ENCODE measurements around the gene OR2H1. TPM values are rescaled to one million over a fixed set of nuclear protein-coding genes. Genes with fewer than 3 reads are reported as not detected.
"Not testable (repeated sequence)": the region's sequence is repeated elsewhere in the genome, so short reads cannot be mapped to it uniquely, and the experiment has no call there.

The OR2H1 gene
- total RNA-seq, 1 donor from 2014 or later = not detected

DNA sequence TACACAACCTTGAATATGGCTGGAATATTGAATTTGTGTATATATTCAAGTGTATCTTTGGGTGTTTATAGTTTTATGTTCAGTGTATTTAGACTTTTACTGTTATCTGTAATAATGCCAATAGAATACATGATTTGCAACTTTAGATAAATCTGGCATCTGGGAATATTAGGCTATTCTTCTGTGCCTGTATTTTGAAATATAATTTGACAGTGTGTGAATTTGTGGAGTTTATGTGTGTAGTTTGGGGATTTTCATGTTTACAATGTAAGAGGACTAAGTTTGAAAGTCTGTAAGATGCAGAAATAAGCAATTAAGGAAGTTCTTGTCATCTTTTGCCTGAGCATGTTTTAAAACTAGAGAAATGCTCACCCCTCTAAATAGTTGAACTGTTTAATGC, 17.9 kb upstream of the OR2H1 start, which contains the start of gene OR10C1:
Gene OR10C1, plus strand, starts transcription at position 301 of the 400 bp plus-strand sequence. CDS start 710 bp downstream, outside the sequence.
- H3K27ac Mint-ChIP-seq (ENCODE audit: unreplicated experiment) = no peak within 1 kb of the TSS
- no peak within 1 kb of the TSS for H3K4me2 ChIP-seq (ENCODE audit: low read length)
- H3K4me1 Mint-ChIP-seq (ENCODE audit: low read depth, unreplicated experiment) = no peaks in the 10 kb centered on the region
- H3K27me3 Mint-ChIP-seq (ENCODE audit: low read depth, unreplicated experiment) = peaks cover 4% of the 10 kb centered on the region
- no peaks in the 10 kb centered on the region for H3K4me1 ChIP-seq (ENCODE audit: insufficient read depth, low read length)
- DNase-seq (ENCODE audit: low read depth) = no peak
- no peak within 1 kb of the TSS for H3K4me3 Mint-ChIP-seq (ENCODE audit: unreplicated experiment)
- H4K20me1 ChIP-seq (ENCODE audit: insufficient read depth, low read length) = no peaks in the 10 kb centered on the region
- H3K79me2 ChIP-seq (ENCODE audit: insufficient read depth, low read length) = no peaks in the 10 kb centered on the region
- no peaks in the 10 kb centered on the region for H3K27me3 ChIP-seq (ENCODE audit: insufficient read depth, low read length)
- no peak within 1 kb of the TSS for H3K27ac ChIP-seq (ENCODE audit: low read depth, low read length)
- H3K36me3 ChIP-seq (ENCODE audit: insufficient read depth, low read length) = no peaks in the 10 kb centered on the region
- H2AFZ ChIP-seq (ENCODE audit: low read depth, low read length) = no peak within 1 kb of the TSS
- peaks cover 7% of the 10 kb centered on the region for H3K9me3 ChIP-seq (ENCODE audit: insufficient read depth, low read depth, low read length)
- no peak within 1 kb of the TSS for H3K9ac ChIP-seq (ENCODE audit: low read length)
- FAIRE-seq = no peak
- peaks cover 10% of the 10 kb centered on the region for H3K9me3 Mint-ChIP-seq (ENCODE audit: unreplicated experiment)
- no peak within 1 kb of the TSS for H3K4me3 ChIP-seq (ENCODE audit: insufficient read depth, low read depth, low read length)
- no peak for TF ChIP-seq EZH2 (IDR thresholded peaks at IDR 0.05; ENCODE audit: insufficient read depth, low read length)
- TF ChIP-seq, protein P1, sequence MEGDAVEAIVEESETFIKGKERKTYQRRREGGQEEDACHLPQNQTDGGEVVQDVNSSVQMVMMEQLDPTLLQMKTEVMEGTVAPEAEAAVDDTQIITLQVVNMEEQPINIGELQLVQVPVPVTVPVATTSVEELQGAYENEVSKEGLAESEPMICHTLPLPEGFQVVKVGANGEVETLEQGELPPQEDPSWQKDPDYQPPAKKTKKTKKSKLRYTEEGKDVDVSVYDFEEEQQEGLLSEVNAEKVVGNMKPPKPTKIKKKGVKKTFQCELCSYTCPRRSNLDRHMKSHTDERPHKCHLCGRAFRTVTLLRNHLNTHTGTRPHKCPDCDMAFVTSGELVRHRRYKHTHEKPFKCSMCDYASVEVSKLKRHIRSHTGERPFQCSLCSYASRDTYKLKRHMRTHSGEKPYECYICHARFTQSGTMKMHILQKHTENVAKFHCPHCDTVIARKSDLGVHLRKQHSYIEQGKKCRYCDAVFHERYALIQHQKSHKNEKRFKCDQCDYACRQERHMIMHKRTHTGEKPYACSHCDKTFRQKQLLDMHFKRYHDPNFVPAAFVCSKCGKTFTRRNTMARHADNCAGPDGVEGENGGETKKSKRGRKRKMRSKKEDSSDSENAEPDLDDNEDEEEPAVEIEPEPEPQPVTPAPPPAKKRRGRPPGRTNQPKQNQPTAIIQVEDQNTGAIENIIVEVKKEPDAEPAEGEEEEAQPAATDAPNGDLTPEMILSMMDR (IDR thresholded peaks at IDR 0.05; ENCODE audit: insufficient read depth, low read depth, low read length) = no peak
- peaks cover 2% of the 10 kb centered on the region for H3K36me3 Mint-ChIP-seq (ENCODE audit: low read depth, unreplicated experiment)

DNA sequence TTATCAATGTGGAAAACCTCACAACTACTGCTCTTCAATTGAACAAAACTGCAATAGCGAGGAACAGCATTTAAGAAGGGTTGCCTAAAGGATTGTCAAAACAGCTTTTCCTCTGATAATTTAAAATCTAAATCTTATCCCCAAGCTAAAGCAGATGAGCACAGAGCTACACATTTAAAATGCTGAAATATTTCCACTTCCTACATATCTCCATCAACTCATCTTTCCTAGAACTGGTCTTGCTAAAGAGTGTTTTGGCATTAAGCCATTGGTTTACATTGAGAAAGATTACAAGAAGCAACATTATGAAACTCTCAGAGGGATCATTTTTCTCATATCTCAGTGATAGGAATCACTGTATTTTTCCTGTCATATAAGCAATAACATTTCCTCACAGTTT, 14.2 kb upstream of the OR2H1 start:
- Histone ChIP-seq H2AFZ (ENCODE audit: low read depth, low read length) (no peak overlapping the region), H3K79me2 (ENCODE audit: insufficient read depth, low read length) (no peaks in the 10 kb centered on the region), H3K4me2 (ENCODE audit: low read length) (no peak overlapping the region), H3K36me3 (ENCODE audit: insufficient read depth, low read length) (no peaks in the 10 kb centered on the region), H3K27ac (ENCODE audit: low read depth, low read length) (no peak overlapping the region), H4K20me1 (ENCODE audit: insufficient read depth, low read length) (no peaks in the 10 kb centered on the region), H3K9ac (ENCODE audit: low read length) (no peak overlapping the region), H3K27me3 (ENCODE audit: insufficient read depth, low read length) (no peaks in the 10 kb centered on the region), H3K9me3 (ENCODE audit: insufficient read depth, low read depth, low read length) (peaks cover 7% of the 10 kb centered on the region), H3K4me1 (ENCODE audit: insufficient read depth, low read length) (peaks cover 2% of the 10 kb centered on the region), H3K4me3 (ENCODE audit: insufficient read depth, low read depth, low read length) (no peak overlapping the region)
- peaks cover 3% of the 10 kb centered on the region for H3K9me3 Mint-ChIP-seq (ENCODE audit: unreplicated experiment)
- peaks cover 4% of the 10 kb centered on the region for H3K27me3 Mint-ChIP-seq (ENCODE audit: low read depth, unreplicated experiment)
- FAIRE-seq = no peak
- TF ChIP-seq, protein P1 (IDR thresholded peaks at IDR 0.05; ENCODE audit: insufficient read depth, low read depth, low read length) = no peak
- no peak for TF ChIP-seq EZH2 (IDR thresholded peaks at IDR 0.05; ENCODE audit: insufficient read depth, low read length)
- H3K27ac Mint-ChIP-seq (ENCODE audit: unreplicated experiment) = no peak overlapping the region
- no peak for DNase-seq (ENCODE audit: low read depth)
- H3K4me3 Mint-ChIP-seq (ENCODE audit: unreplicated experiment) = no peak overlapping the region
- peaks cover 20% of the 10 kb centered on the region for H3K4me1 Mint-ChIP-seq (ENCODE audit: low read depth, unreplicated experiment)
- peaks cover 2% of the 10 kb centered on the region for H3K36me3 Mint-ChIP-seq (ENCODE audit: low read depth, unreplicated experiment)

DNA sequence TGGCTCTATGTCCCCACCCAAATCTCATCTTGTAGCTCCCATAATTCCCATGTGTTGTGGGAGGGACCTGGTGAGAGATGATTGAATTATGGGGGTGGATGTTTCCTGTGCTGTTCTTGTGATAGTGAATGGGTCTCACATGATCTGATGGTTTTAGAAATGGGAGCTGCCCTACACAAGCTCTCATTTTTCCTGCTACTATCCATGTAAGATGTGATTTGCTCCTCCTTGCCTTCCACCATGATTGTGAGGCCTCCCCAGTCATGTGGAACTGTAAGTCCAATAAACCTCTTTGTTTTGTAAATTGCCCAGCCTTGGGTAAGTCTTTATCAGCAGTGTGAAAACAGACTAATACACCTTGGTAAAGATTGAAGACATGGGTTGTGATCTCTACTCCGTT, 12.9 kb upstream of the OR2H1 start:
- not testable (repeated sequence) for H3K27me3 Mint-ChIP-seq (ENCODE audit: low read depth, unreplicated experiment); H3K4me3 Mint-ChIP-seq (ENCODE audit: unreplicated experiment); H3K79me2 ChIP-seq (ENCODE audit: insufficient read depth, low read length); FAIRE-seq; H3K9me3 ChIP-seq (ENCODE audit: insufficient read depth, low read depth, low read length); H3K9ac ChIP-seq (ENCODE audit: low read length); H3K27me3 ChIP-seq (ENCODE audit: insufficient read depth, low read length); DNase-seq (ENCODE audit: low read depth); H4K20me1 ChIP-seq (ENCODE audit: insufficient read depth, low read length); H3K4me1 ChIP-seq (ENCODE audit: insufficient read depth, low read length); H3K9me3 Mint-ChIP-seq (ENCODE audit: unreplicated experiment); H3K36me3 ChIP-seq (ENCODE audit: insufficient read depth, low read length); H3K27ac ChIP-seq (ENCODE audit: low read depth, low read length); H3K4me3 ChIP-seq (ENCODE audit: insufficient read depth, low read depth, low read length); H3K4me2 ChIP-seq (ENCODE audit: low read length); H3K36me3 Mint-ChIP-seq (ENCODE audit: low read depth, unreplicated experiment); H3K27ac Mint-ChIP-seq (ENCODE audit: unreplicated experiment); H2AFZ ChIP-seq (ENCODE audit: low read depth, low read length)
- peaks cover 27% of the 10 kb centered on the region for H3K4me1 Mint-ChIP-seq (ENCODE audit: low read depth, unreplicated experiment)

Data from astrocyte (in vitro differentiated cells and primary cell).